ENCODE results near the gene MRPL38. TPM values are rescaled to one million over a fixed set of nuclear protein-coding genes. Genes with fewer than 3 reads are reported as not detected.
A peak's percentile ranks its signal among the peaks of the same experiment; 100 is the strongest.

MRPL38 gene
- total RNA-seq, 1 experiment from 2014 or later = 108 TPM

GRCh38 chr17:75894049-75894733 lies 10.5 kb downstream of the MRPL38 start:
- no peak overlapping the region for H4K8ac ChIP-seq (replicated peaks; ENCODE audit: insufficient read length, low read depth, low read length)
- Mint-ChIP-seq H3K36me3 (ENCODE audit: insufficient read depth in 1 of 3, low read depth in 3 of 3) (peaks cover 14 to 41% (median 31%) of the 10 kb centered on the region in 3 experiments), H3K27me3 (ENCODE audit: low read depth) (no peaks in the 10 kb centered on the region; the same call in 1 of the 2 replicates), H3K4me1 (peaks cover 25 to 28% of the 10 kb centered on the region in 2 experiments), H3K27ac (peak overlapping the region; percentile 24 to 79 (median 71); a peak in 5 of 7 replicates), H3K9me3 (no peaks in the 10 kb centered on the region), H3K4me3 (peak overlapping the region in 1 of 2 experiments; percentile 33; a peak in 2 of 5 replicates)
- H2BK120ac ChIP-seq (ENCODE audit: low read depth, low read length, poor library complexity, severe bottlenecking) = no peak overlapping the region
- H3K9me3 ChIP-seq (ENCODE audit: control insufficient read depth, low read depth, low read length) = no peaks in the 10 kb centered on the region
- H4K91ac ChIP-seq (ENCODE audit: insufficient read length, low read depth, low read length) = no peak overlapping the region
- H3K23me2 ChIP-seq (ENCODE audit: insufficient read length, low read depth, low read length, poor library complexity, severe bottlenecking) = peaks cover 8% of the 10 kb centered on the region
- H2BK20ac ChIP-seq (ENCODE audit: low read depth, low read length, poor library complexity, severe bottlenecking) = no peak overlapping the region
- no peak for TF ChIP-seq CTCF (conservative IDR thresholded peaks at IDR 0.05)
- no peak overlapping the region for H3K4me2 ChIP-seq (ENCODE audit: insufficient read depth, insufficient read length, low read length)
- H2AK5ac ChIP-seq (ENCODE audit: insufficient read length, low read length) = no peak overlapping the region
- H3T11ph ChIP-seq (ENCODE audit: low read length) = no peak overlapping the region
- no peaks in the 10 kb centered on the region for H4K20me1 ChIP-seq (ENCODE audit: control insufficient read depth, insufficient read depth, insufficient read length)
- H2AFZ ChIP-seq (ENCODE audit: low read length) = no peak overlapping the region
- H2BK5ac ChIP-seq (ENCODE audit: insufficient read length, low read length) = no peak overlapping the region
- no peaks in the 10 kb centered on the region; the same call in 1 of the 2 replicates for H3K4me1 ChIP-seq (ENCODE audit: insufficient read depth, low read length)
- no peak overlapping the region for H3K4ac ChIP-seq (ENCODE audit: low read depth, low read length)
- H3K79me2 ChIP-seq (ENCODE audit: insufficient read depth, low read length) = no peaks in the 10 kb centered on the region
- H3K23ac ChIP-seq (ENCODE audit: insufficient read length, low read depth, low read length) = no peak overlapping the region
- H2BK15ac ChIP-seq (ENCODE audit: low read depth, low read length) = no peak overlapping the region
- no peak overlapping the region for H3K9ac ChIP-seq (ENCODE audit: extremely low read depth, insufficient read length, low read length)
- DNase-seq = peak; percentile 75
- no peak overlapping the region for H2BK12ac ChIP-seq (ENCODE audit: insufficient read length, low read depth, low read length)
- WGBS (ENCODE audit: extremely low coverage, insufficient read length, low lambda C conversion rate) = no CpG with 5 or more reads among the region's 22 CpGs
- no peaks in the 10 kb centered on the region for H3K27me3 ChIP-seq (ENCODE audit: insufficient read depth, low read length)
- no peak overlapping the region for H3K18ac ChIP-seq (ENCODE audit: insufficient read length, low read depth, low read length)
- H3K56ac ChIP-seq (ENCODE audit: insufficient read length, low read depth, low read length) = no peak overlapping the region
- no peak overlapping the region for H3K27ac ChIP-seq (ENCODE audit: insufficient read length, low read depth, low read length)
- no peak overlapping the region for H3K14ac ChIP-seq (ENCODE audit: insufficient read depth, low read length)
- no peak overlapping the region for H4K5ac ChIP-seq (ENCODE audit: insufficient read length, low read depth, low read length)
- no peaks in the 10 kb centered on the region for H3K79me1 ChIP-seq (ENCODE audit: insufficient read depth, low read depth, low read length, poor library complexity, severe bottlenecking)
